ENCODE results near the gene RUSF1. TPM values are rescaled to one million over a fixed set of nuclear protein-coding genes. Genes with fewer than 3 reads are reported as not detected.

Gene RUSF1
- total and polyA plus RNA-seq, 8 donors = 39.9 to 96.7 (median 51.0) TPM

GRCh38 chr16:31441956-31442355 lies 66.2 kb downstream of the RUSF1 start:
- FAIRE-seq = no peak
- peak in 3 of 4 donors; percentile 2 to 4 (median 3) for ATAC-seq
- 33 to 48% methylated on average over 34 of the region's 34 CpGs for WGBS, 2 donors
- DNase-seq = peak in 2 of 6 donors; percentile 37 to 78
- intact Hi-C loops (cut with DNase I) = loop anchor here in 1 of 3 donors (10.0 kb wide), 2 partner anchors 297 to 457 kb away; partner anchors contain the start of gene HSD3B7
- no peaks in the 10 kb centered on the region for H3K9me3 ChIP-seq
- TF ChIP-seq CTCF (IDR thresholded peaks at IDR 0.05) = no peak
- H3K27me3 ChIP-seq = no peaks in the 10 kb centered on the region
- H3K4me1 ChIP-seq = no peaks in the 10 kb centered on the region
- H3K27ac ChIP-seq = peak overlapping the region in 3 of 4 donors; percentile 89 to 91 (median 89)
- no peaks in the 10 kb centered on the region for H3K36me3 ChIP-seq
- H3K4me3 ChIP-seq = peak overlapping the region; percentile 50 to 83 (median 64)

- intact Hi-C loops (cut with DNase I) = loop anchor here in 1 of 3 donors (10.0 kb wide), 2 partner anchors 296 to 456 kb away; partner anchors contain the start of gene HSD3B7
- FAIRE-seq = no peak
- no peaks in the 10 kb centered on the region for H3K9me3 ChIP-seq
- WGBS, 2 donors = 65 to 68% methylated on average over 4 of the region's 4 CpGs
- no peaks in the 10 kb centered on the region for H3K27me3 ChIP-seq
- TF ChIP-seq CTCF (IDR thresholded peaks at IDR 0.05) = no peak
- peak in 1 of 6 donors; percentile 9 for DNase-seq
- ATAC-seq = no peak
- no peak overlapping the region for H3K4me3 ChIP-seq
- H3K36me3 ChIP-seq = no peaks in the 10 kb centered on the region
- no peaks in the 10 kb centered on the region for H3K4me1 ChIP-seq
- no peak overlapping the region for H3K27ac ChIP-seq
Measured at GRCh38 chr16:31440516-31441184, 67.5 kb downstream of the RUSF1 start.

- Histone ChIP-seq H3K4me3 (no peak overlapping the region), H3K9me3 (no peaks in the 10 kb centered on the region), H3K27me3 (no peaks in the 10 kb centered on the region), H3K4me1 (no peaks in the 10 kb centered on the region), H3K36me3 (no peaks in the 10 kb centered on the region), H3K27ac (no peak overlapping the region)
- ATAC-seq (no peak), DNase-seq (peak in 1 of 6 donors; percentile 1), FAIRE-seq (no peak)
- WGBS, 2 donors = 82 to 84% methylated on average over 3 of the region's 3 CpGs
- TF ChIP-seq CTCF (IDR thresholded peaks at IDR 0.05) = no peak
- intact Hi-C loops (cut with DNase I) = no loop called here
Measured at GRCh38 chr16:31439519-31439918, 68.7 kb downstream of the RUSF1 start.

Other genes starting within 250 kb of the RUSF1 start
- 10 to 100 TPM in 1 of 6 donors, 1 to 10 TPM in 3, under 1 TPM in 2; 0.32 to 15.9 (median 2.3) TPM for gene ITGAM, start 248.4 kb downstream of the RUSF1 start, total RNA-seq
- 1 to 10 TPM; 1.8 to 3.5 TPM for gene ITGAM, start 248.4 kb downstream of the RUSF1 start, polyA plus RNA-seq
- 10 to 100 TPM in 2 of 6 donors, 1 to 10 TPM in 2, under 1 TPM in 2; 0.56 to 21.5 (median 1.8) TPM for gene ITGAX, start 153.2 kb downstream of the RUSF1 start, total RNA-seq
- gene ITGAX, start 153.2 kb downstream of the RUSF1 start, polyA plus RNA-seq = 1 to 10 TPM; 1.2 to 3.0 TPM
- under 1 TPM in 2 of 6 donors, not detected in 4; 0.06 to 0.31 TPM for gene ITGAD, start 115.1 kb downstream of the RUSF1 start, total RNA-seq
- not detected for gene ITGAD, start 115.1 kb downstream of the RUSF1 start, polyA plus RNA-seq
- under 1 TPM in 4 of 6 donors, not detected in 2; 0.39 to 0.61 (median 0.52) TPM for gene COX6A2, start 80.0 kb downstream of the RUSF1 start, total RNA-seq
- gene COX6A2, start 80.0 kb downstream of the RUSF1 start, polyA plus RNA-seq = 1 to 10 TPM; 2.0 to 5.5 TPM
- gene ZNF843, start 65.6 kb downstream of the RUSF1 start, total RNA-seq = 1 to 10 TPM; 2.0 to 3.4 (median 2.1) TPM
- gene ZNF843, start 65.6 kb downstream of the RUSF1 start, polyA plus RNA-seq = 1 to 10 TPM; 1.1 to 1.5 TPM
- gene ARMC5, start 48.9 kb downstream of the RUSF1 start, total RNA-seq = 1 to 10 TPM; 2.3 to 6.2 (median 4.3) TPM
- 10 to 100 TPM; 16.6 to 18.1 TPM for gene ARMC5, start 48.9 kb downstream of the RUSF1 start, polyA plus RNA-seq
- gene TGFB1I1, start 36.2 kb downstream of the RUSF1 start, total RNA-seq = 10 to 100 TPM in 1 of 6 donors, 1 to 10 TPM in 5; 1.1 to 13.2 (median 4.6) TPM
- 1 to 10 TPM; 8.6 TPM for gene TGFB1I1, start 36.2 kb downstream of the RUSF1 start, polyA plus RNA-seq
- gene SLC5A2, start 25.3 kb downstream of the RUSF1 start, total RNA-seq = under 1 TPM; 0.35 to 0.84 (median 0.54) TPM
- gene SLC5A2, start 25.3 kb downstream of the RUSF1 start, polyA plus RNA-seq = 1 to 10 TPM; 2.8 to 4.9 TPM
- not detected for gene AHSP, start 19.5 kb upstream of the RUSF1 start, total RNA-seq
- not detected for gene AHSP, start 19.5 kb upstream of the RUSF1 start, polyA plus RNA-seq

Data from pancreas (tissue), 10 donors.